ENCODE data around the gene RAB5A. TPM values are rescaled to one million over a fixed set of nuclear protein-coding genes. Genes with fewer than 3 reads are reported as not detected.

RAB5A gene
- total and polyA plus RNA-seq, 2 donors (not counting 3 experiments of a cell fraction or from before 2014, with no cell fraction given) = 20.6 to 63.8 TPM

GRCh38 chr3:19945534-19945933 is 1.4 kb upstream of the RAB5A start:
- Histone ChIP-seq H3K27me3 (ENCODE audit: control insufficient read depth in 2 of 2, insufficient read depth in 2 of 2, low read length in 2 of 2) (no peaks in the 10 kb centered on the region), H3K9ac (replicated peaks; ENCODE audit: extremely low read depth, insufficient read depth, low read length) (no peak overlapping the region), H3K27ac (ENCODE audit: insufficient read depth, low read depth, low read length) (no peak overlapping the region), H3K4me2 (ENCODE audit: insufficient read depth, low read length) (no peak overlapping the region), H3K79me2 (ENCODE audit: control insufficient read depth, insufficient read depth, low read length) (peaks cover 32% of the 10 kb centered on the region), H4K20me1 (replicated peaks; ENCODE audit: control insufficient read depth, extremely low read depth, insufficient read depth, low read length) (no peaks in the 10 kb centered on the region), H3K4me3 (replicated peaks in 1 of 3; ENCODE audit: insufficient read depth in 1 of 3, low read depth in 1 of 3, low read length in 3 of 3) (no peak overlapping the region), H3K9me1 (replicated peaks; ENCODE audit: control insufficient read depth, extremely low read depth, insufficient read depth, low read length) (no peaks in the 10 kb centered on the region), H3K36me3 (ENCODE audit: control insufficient read depth in 2 of 2, extremely low read depth in 1 of 2, insufficient read depth in 2 of 2, low read length in 2 of 2) (no peaks in the 10 kb centered on the region), H3K9me3 (replicated peaks; ENCODE audit: control insufficient read depth, insufficient read depth, low read length) (no peaks in the 10 kb centered on the region), H3K4me1 (ENCODE audit: control insufficient read depth, extremely low read depth, insufficient read depth, low read length) (peaks cover 23% of the 10 kb centered on the region), H2AFZ (ENCODE audit: low read depth, low read length) (no peak overlapping the region)
- DNase-seq (ENCODE audit: low read depth, low spot score) (no peak), FAIRE-seq (no peak)
- dilution Hi-C loops (cut with MboI; ENCODE audit: extremely low pct_ligation_motif_present, low sequenced_read_pairs) (no loop called here), intact Hi-C loops (cut with micrococcal nuclease) (loop anchor here (5.0 kb wide), 1 partner anchor 1727 kb away; no protein-coding TSS in a partner anchor)
- ChIA-PET CTCF (no interaction called here), POLR2A (no interaction called here)
- no TSS peak for BruUV-seq (replicated peaks)
- TF ChIP-seq, protein P1, sequence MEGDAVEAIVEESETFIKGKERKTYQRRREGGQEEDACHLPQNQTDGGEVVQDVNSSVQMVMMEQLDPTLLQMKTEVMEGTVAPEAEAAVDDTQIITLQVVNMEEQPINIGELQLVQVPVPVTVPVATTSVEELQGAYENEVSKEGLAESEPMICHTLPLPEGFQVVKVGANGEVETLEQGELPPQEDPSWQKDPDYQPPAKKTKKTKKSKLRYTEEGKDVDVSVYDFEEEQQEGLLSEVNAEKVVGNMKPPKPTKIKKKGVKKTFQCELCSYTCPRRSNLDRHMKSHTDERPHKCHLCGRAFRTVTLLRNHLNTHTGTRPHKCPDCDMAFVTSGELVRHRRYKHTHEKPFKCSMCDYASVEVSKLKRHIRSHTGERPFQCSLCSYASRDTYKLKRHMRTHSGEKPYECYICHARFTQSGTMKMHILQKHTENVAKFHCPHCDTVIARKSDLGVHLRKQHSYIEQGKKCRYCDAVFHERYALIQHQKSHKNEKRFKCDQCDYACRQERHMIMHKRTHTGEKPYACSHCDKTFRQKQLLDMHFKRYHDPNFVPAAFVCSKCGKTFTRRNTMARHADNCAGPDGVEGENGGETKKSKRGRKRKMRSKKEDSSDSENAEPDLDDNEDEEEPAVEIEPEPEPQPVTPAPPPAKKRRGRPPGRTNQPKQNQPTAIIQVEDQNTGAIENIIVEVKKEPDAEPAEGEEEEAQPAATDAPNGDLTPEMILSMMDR (IDR thresholded peaks at IDR 0.05; ENCODE audit: extremely low read depth in 1 of 2, insufficient read depth in 1 of 2, low read depth in 1 of 2, low read length in 2 of 2) = no peak
- TF ChIP-seq FOS (IDR thresholded peaks at IDR 0.05; ENCODE audit: borderline replicate concordance, insufficient read depth, low read length) (no peak), JUN (IDR thresholded peaks at IDR 0.05; ENCODE audit: borderline replicate concordance, insufficient read depth, insufficient read length, low read depth) (no peak), EZH2 (IDR thresholded peaks at IDR 0.05; ENCODE audit: borderline replicate concordance, low read depth, low read length, severe bottlenecking) (no peak), POLR2A (IDR thresholded peaks at IDR 0.05; ENCODE audit: low read depth, low read length) (no peak), MAX (IDR thresholded peaks at IDR 0.05; ENCODE audit: insufficient read depth, insufficient read length) (no peak), POLR2AphosphoS5 (IDR thresholded peaks at IDR 0.05; ENCODE audit: insufficient read depth, low read depth, low read length) (no peak), GATA2 (IDR thresholded peaks at IDR 0.05; ENCODE audit: insufficient read depth, insufficient read length, low read depth, low read length) (no peak), MYC (IDR thresholded peaks at IDR 0.05; ENCODE audit: low read depth, low read length) (no peak)

Data from endothelial cell of umbilical vein (primary cell).